NCI-H748 treated with DMSO at 0.1 percent for 48 hours (cell line): ENCODE data around the gene WFDC1.

Source experiments
- DNase-seq: peaks from one replicate; lab custom pipeline; 2025; lab: John Stamatoyannopoulos, UW

The WFDC1 gene

GRCh38 chr16:84351630-84352029 is 57.0 kb downstream of the WFDC1 start:
- DNase-seq = no peak

- no peak for DNase-seq
Observed at GRCh38 chr16:84354306-84354705, 59.6 kb downstream of the WFDC1 start.

DNA sequence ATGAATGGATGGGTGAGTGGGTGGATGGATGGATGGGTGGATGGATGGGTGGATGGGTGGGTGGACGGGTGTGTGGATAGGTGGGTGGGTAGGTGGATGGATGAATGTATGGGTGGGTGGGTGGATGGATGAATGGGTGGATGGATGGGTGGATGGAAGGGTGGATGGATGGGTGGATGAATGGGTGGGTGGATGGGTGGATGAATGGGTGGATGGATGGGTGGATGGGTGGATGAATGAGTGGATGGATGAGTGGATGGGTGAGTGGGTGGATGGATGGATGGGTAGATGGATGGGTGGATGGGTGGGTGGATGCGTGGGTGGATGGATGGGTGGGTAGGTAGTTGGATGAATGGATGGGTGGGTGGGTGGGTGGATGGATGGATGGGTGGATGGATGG is 60.5 kb downstream of the WFDC1 start:
- no peak for DNase-seq

- no peak for DNase-seq
Observed at GRCh38 chr16:84356176-84356575, 61.5 kb downstream of the WFDC1 start.

GRCh38 chr16:84356591-84357116 is 62.0 kb downstream of the WFDC1 start:
- DNase-seq = peak; percentile 30

DNA sequence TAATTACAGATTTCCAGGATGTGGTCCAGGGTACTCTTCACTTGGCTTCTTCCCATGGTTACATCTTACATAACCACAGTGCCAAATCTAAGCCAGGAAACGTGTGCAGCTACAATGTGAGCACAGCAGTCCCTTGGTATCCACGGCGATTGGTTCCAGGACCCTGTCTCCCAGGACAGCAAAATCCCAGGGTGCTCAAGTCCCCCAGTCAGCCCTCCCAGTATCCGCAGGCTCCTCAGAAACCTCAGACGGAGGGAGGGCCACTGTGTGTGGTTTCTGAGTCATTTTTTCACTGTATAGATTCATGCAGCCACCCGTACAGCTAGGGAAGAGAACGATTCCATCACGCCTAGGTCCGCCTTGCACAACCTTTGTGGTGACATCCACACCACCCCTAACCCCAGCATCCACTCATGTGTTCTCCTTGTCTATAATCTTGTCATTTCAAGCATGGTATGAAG is 62.5 kb downstream of the WFDC1 start:
- no peak for DNase-seq

DNA sequence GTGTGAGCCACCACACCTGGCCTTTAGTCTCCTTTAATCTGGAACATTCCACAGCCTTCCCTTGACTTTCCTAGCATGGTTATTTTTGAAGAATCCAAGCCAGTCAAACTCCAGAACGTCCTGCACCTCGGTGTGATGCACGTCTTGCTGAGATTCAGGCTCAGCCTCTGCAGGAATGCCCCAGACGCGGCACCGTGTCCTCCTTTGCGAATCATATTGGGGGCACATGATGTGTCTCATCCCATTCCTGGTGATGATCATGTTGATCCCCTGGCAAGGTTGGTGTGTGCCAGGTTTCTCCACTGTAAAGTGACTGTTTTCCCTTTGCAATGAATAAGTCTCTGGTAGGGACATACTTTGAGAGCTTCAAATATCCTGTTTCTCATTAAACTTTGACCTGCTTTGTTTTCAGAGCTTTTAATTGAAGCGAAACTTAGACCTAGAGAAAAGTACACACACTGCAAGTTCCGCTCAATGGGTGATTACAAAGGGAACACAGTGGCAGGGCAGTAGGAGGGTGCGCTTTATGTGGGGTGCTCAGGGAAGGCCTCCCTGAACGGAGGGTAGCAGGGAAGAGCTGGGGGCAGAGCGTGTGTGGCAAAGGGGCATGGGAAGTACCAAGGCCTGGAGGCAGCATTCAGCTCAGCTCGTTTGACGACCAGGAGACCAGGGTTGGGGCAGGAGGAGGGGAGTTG is 64.1 kb downstream of the WFDC1 start:
- DNase-seq = no peak

DNA sequence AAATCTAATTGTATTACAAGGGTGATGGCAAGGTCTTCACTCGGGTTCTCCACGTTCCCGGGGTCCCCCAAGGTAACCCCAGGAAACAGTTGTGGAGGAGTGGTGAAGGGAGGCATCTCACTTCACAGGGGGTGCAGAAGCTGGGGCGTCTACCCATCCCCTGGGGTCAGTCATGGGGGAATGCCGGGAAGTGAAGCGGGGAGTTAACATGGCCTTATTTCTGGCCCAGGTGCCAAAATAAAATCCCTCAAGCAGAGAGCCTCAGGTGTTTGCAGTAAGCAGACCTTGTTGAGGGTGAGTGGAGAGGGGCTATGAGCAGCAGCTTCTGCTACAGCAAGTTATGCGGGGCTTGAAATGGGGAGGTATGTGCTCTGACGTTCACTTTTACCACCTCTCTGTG is 64.6 kb downstream of the WFDC1 start:
- no peak for DNase-seq

GRCh38 chr16:84360170-84360569 is 65.5 kb downstream of the WFDC1 start:
- no peak for DNase-seq

GRCh38 chr16:84360748-84361147 is 66.1 kb downstream of the WFDC1 start:
- no peak for DNase-seq

DNA sequence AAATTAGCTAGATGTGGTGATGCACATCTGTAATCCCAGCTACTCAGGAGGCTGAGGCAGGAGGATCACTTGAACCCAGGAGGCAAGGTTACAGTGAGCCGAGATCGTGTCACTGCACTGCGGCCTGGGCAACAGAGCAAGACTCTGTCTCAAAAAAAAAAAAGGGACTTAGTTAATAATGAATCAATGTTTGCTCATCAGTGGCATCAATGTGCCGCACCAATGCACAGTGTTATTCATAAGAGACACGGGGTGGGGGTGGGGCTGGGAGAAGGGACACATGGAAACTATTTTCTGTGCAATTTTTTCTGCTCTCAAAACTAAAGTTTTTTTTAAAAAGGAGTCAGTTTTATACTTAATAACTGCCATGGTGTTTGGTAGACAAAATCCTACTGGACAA is 66.9 kb downstream of the WFDC1 start:
- no peak for DNase-seq

GRCh38 chr16:84362471-84362941 is 67.8 kb downstream of the WFDC1 start:
- DNase-seq = peak; percentile 13

DNA sequence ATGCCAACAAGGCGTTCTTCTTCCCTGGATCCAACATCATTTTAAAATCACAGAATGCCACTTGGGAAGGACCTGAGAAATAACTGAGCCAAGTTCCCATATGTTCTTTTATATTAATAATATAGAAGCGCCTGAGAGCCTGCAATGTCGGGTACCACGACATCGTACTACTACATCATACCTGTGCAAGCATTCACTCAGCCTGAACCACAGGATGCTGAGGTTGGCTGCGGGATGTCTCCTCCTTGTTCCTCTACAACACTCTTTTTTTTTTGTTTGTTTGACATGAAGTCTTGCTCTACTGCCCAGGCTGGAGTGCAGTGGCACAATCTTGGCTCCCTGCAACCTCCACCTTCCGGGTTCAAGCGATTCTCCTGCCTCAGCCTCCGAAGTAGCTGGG is 71.5 kb downstream of the WFDC1 start:
- DNase-seq = no peak

- no peak for DNase-seq
Observed at GRCh38 chr16:84367297-84367680, 72.6 kb downstream of the WFDC1 start.

GRCh38 chr16:84367750-84368307 is 73.2 kb downstream of the WFDC1 start:
- DNase-seq = no peak

- peak; percentile 5 for DNase-seq
Observed at GRCh38 chr16:84368308-84368996, 73.8 kb downstream of the WFDC1 start, which contains the start of gene ATP2C2. TSS of gene ATP2C2 (plus strand) at chr16:84368538. CDS start at chr16:84368616, 78 bp downstream.

GRCh38 chr16:84369105-84369504 is 74.4 kb downstream of the WFDC1 start:
- no peak for DNase-seq

DNA sequence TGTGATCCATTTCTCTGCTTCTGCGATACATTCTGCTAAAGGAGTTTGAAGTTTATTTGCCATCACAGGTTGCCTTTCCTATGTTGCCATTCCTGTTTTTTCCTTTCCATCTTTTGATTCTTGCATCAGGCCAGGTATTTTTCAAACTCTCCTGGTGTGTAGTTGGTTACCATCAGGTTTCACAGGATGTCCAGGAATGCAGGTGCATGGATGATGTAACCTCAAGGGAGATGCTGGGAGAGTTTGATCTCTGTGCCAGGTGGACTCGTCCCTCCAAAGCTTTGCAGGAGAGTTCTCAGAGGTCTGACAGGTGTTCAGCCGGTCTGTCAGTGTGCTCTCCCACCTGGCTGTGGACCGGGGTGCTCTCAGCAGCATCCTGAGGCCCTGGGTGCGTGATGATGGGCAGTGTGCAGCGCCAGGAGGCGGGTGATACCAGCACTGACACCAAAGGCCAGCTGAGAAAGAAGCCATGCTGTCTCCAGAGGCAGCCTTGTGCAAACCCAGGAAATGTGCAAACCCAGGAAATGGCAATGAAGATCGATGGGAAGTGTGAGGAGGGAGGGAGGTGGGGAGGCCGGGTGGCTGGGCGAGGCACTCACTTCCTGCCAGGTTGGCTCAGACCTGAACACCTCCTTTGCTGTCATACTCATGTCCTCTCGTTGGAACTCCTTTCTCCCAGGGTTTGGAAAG is 75.4 kb downstream of the WFDC1 start:
- DNase-seq = peak; percentile 0

- no peak for DNase-seq
Observed at GRCh38 chr16:84370723-84371552, 76.3 kb downstream of the WFDC1 start.

DNA sequence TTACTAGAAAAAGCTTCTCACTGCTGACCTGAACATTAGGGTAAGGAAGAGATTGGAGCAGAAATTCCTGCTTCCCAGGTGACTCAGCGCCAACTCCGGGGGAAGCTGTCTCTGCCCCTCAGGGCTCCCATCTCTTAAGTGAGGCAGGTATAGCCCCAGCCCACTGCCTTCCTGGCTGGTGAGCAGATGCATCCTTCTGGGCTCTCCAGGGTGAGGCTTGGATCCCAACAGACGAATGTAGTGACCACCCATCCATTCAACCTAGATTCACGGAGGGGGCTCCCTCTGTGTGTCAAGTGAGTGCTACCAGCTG is 76.8 kb downstream of the WFDC1 start:
- no peak for DNase-seq

DNA sequence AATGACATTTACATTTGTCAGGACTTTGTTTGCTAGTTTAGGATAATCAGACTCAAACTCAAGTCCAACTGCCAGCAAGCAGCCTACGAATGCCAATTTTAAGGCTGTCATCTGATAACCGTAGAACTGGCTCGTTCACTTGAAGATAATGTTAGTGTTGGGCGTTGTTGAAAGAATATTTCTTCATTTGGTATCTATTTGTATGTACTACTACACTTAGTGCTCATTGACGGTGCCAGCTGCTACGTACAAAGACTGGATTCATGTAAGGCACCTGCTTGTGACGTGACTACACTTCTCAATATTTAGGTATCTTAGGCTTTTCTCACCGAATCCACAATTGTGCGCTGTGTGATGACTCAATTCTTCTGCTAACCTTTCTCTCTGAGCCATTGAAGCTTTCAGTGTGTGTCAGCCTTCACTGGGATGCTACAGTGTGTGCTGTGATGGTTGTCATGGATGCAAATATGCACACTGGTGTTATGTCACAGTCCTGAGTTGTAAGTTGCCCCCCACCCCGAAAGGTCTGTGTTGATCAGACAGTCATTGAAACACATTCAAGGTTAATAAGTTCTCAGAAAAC is 79.3 kb downstream of the WFDC1 start:
- DNase-seq = no peak
